Measurements from ENCODE around the gene ASB6.
"Not testable (repeated sequence)": the region's sequence is repeated elsewhere in the genome, so short reads cannot be mapped to it uniquely, and the experiment has no call there.

The ASB6 gene

DNA sequence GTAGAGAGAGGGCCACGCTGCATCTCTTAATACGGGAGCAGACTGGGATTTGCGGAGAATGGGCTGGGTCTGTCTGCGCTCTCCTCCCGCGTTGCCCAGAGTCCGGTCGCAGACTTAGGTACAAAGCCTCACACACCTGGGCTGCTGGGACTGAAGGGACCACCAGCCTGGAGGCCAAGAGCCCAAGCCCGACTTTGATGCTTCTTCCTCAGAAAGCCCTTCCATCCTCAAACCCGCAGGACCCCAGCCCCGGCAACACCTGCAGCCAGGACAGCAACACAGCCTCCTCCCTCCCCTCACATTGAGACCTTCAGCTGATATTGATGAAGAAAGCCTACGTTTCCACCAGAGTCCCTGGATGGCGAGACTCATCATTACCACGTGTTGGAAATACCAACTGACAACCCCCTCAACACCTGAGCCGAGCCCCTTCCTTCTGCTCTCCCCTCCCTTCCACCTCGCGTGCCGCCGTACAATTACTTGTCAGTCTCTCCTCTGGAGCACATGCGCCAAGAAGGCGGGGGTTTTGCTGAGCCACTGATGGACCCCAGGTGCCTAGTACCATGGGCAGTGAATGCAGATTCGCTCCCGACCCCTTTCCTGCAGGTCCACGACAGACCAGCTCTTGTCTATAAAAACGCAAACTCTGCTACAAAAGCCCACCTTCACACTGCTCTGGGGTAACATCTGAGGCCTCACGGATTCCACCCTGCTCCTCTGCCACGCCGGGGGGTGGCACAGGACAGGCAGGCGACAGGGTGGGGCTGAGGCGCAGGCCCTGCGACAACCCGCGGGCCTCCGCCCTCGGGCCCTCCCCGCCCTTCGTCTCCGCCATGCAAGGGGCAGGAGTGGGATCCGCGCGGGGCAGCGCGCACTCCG, 841 bp downstream of the ASB6 start:
- DNase-seq = no peak

DNA sequence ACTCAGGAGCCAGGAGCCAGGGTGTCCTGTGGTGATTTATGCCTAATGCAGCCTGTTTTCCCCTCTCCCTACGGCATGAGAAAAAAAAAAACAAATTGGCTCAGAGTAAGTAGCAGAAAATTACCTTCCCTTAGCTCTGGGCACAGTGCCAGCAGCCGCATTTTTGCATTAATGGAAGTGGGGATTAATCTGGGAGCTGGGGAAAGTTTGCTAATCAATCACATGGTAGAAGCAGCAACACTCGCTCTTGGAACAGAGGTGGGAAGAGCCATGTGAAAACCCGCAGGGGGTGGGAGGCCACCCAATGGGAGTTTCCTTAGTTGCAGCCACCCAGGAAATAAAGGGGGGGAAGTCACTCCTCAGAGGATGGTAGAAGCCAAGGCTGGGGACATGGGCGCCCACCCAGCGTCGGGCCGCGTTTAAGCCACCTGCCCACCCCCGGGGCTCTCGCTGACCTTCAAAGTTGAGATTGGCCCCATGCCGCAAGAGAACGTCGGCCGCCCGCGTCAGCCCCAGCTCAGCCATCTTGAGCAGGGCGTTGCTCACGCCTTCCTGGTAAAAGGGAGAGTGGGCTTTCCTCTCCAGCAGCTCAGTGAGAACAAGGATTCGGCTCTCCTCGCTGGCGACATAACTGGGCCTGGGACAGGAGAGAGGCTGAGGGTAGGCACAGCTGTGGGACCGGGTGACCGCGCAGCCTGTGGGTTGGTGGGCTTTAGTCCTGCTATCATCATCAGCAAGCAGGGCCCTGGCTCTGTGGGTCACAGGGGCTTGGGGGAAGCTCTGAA, 1.7 kb downstream of the ASB6 start:
- DNase-seq = no peak

DNA sequence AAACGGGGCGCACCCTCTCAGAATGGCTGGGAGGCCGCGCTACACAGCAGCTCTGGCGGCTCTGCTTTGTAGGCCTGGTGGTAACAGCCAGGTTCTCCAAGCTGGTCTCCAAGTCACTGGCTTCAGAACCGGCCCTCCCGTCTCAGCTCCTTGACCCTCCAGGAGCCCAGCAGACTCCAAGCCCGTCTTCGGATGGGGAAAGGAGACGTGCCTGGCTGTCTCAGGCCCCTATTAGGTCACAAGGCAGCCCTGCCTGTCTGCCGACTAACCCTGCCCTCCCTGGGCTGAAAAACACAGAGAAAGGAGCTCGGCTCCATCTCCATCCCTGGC, 2.2 kb downstream of the ASB6 start:
- DNase-seq = no peak

DNA sequence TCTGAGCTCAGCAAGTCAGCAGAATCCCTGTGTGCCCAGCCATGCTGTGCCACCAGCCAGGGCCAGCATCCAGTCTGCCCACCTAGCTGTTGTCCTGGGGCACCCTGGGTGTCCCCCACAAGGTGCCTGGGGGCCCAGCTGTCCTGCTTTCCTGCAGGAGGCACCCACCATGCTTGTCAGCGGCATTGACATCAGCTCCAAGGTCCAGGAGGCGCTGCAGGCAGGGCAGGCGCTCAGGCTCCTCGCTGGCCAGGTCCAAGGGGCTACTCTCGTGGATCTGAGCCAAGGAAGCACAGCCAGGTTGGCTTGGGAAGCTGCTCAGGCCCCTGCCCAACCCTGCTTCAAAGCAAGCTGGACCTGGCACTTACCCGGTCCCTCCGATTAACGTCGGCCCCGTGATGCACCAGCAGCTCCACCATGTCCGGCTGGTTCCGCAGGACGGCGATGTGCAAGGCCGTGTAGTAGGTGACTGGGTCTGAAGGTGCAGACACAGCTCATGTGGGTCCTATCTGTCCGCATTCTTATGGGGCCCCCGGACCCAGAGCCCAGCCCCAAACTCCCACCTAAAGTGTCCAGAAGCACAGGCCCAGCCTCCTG, 2.8 kb downstream of the ASB6 start:
- no peak for DNase-seq

DNA sequence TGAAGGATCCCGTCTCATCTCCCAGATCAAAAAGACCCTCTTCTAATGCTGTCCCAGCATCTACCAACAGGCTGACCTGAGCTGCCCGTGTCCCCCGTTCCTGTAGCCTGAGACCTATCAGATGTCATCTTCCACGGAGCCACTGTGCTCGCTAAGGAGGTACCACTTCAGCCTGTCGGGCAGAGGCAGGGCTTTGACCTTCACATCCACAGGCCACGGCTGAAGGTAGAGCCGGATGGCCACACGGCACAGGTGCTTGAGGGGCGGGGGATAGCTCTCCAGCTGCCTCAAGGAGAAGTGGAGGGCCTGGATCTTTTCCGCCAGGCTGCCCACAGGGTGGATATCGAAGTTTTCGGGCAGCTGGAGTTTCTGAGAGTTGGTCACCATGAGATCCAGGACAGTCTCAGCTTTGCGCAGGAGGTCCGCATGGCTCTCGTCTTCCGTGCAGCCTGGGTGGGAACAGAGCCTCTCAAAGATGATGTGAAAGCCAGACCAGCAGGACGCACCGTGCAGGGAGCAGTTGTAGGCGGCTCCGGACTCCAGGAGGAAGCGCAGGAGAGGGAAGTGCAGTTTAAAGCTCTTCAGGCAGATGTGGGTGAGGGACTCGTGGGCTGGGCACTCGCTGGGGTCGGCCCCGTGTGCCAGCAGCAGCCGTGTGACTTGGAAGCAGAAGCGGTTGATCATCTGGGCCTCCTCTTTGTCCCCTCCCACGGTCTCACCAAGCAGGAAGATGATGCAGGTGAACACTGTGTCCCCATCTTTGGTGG, 4.1 kb downstream of the ASB6 start:
- no peak for DNase-seq

DNA sequence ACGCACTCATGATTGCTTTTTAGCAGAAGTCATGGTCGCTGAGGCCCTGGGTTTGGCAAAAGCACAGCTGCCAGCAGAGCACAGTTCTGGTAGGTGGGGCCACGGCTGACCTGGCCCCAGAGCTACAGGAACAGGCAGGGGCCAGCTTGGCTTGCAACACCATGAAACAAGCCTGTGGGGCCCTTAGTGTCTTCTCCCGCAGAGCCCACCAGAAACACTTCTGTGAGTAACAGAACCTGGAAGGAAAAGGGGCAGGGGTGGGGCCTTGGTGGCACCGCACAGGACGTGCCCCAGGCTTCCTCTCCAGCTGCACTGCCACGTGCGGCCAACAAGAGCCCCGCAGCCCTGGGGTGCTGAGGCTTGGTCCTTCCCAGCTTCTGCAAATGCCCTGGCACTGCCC, 4.8 kb downstream of the ASB6 start:
- DNase-seq = no peak

DNA sequence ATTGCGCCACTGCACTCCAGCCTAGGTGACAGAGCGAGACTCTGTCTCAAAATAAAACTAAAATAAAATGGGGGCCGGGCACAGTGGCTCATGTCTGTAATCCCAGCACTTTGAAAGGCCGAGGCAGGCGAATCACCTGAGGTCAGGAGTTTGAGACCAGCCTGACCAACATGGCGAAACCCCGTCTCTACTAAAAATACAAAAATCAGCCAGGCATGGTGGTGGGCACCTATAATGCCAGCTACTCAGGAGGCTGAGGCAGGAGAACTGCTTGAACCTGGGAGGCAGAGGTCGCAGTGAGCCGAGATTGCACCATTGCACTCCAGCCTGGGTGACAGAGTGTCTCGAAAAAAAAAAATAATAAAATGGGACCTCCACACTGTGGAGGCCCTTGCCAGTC, 5.6 kb downstream of the ASB6 start:
- not testable (repeated sequence) for DNase-seq

DNA sequence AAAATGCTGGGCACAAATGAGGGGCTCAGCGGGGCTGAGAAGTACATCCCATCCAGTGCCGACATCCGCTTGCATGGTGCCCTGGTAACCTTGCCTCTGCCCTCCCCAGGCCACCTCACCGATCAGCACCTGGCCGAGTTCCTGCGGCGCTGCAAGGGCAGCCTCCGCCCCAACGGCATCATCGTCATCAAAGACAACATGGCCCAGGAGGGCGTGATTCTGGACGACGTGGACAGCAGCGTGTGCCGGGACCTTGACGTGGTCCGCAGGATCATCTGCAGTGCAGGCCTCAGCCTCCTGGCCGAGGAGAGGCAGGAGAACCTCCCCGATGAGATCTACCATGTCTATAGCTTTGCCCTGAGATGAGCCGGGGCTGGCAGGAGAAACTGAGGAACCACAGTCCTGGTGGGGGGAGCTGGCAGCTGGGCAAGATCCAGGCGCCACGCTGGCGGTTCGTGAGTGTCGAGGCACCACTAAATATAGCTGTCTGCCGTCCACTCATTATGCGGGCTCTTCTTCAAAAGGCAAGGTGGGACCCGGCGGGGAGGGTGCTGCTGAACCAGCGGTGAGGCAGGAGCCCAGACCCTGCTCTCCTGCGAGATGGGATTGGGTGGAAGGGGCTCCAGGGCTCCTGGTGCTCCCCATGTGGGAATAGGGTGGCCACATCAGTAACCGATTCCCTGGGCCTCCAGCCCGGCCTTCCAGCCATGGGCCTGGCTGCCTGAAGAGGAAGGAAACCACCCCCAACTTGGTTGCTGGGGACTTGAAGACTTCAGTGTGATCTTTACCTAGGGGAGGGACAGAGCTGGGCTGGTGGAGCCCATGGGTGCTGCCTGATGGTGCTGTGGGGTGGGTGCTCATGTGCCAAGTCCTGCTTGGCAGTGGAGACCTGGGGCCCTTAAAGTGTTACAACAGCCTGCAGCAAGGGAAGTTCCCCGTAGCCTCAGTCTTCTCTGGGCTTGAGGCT, 6.6 kb downstream of the ASB6 start:
- no peak for DNase-seq

DNA sequence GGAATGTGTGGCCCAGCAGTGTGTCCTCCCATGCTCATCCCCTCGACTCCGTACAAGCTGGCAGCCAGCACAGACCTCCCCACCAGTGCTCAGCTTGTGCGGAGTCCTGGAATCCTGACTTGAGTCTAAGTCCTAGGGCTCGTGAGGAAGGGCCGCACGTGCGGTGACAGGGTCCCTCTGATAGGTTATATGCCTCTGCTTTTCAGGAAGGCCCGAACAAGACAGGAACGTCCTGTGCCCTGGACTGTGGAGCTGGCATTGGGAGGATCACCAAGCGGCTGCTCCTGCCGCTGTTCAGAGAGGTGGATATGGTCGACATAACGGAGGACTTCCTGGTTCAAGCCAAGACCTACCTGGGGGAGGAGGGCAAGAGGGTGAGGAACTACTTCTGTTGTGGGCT, 8.1 kb downstream of the ASB6 start:
- DNase-seq = no peak

DNA sequence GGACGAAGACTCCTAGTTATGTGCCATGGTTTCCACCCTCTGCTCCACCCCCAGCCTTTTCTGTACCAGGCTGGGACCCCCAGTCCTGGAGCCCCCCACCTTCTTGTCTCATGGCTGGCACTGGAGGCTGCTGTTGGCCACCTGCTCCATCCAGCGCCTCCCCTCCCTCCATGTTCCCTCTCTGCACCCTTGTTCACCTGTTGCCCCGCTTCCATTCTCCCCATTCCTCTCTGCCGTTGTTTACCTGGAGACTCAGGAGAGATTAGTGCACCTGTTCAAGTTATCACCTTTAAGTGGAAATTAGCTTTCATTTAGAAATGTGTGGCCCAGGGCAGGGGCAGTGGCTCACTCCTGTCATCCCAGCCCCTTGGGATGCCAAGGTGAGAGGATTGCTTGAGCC, 8.7 kb downstream of the ASB6 start:
- DNase-seq = no peak

DNA sequence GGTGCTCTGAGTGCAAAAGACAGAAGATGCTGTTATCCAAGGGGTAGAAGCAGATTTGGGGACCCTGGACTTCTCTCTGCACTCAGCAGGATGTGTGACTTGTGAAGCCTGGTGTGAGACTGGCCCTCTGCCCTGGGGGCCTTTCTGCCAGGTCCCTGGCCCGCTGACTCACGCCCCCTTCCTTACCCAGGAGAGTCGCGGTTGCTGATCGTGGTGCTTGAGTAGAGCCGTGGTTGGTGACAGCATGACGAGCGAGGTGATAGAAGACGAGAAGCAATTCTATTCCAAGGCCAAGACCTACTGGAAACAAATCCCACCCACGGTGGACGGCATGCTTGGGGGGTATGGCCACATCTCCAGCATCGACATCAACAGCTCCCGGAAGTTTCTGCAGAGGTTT, 9.5 kb downstream of the ASB6 start:
- no peak for DNase-seq

DNA sequence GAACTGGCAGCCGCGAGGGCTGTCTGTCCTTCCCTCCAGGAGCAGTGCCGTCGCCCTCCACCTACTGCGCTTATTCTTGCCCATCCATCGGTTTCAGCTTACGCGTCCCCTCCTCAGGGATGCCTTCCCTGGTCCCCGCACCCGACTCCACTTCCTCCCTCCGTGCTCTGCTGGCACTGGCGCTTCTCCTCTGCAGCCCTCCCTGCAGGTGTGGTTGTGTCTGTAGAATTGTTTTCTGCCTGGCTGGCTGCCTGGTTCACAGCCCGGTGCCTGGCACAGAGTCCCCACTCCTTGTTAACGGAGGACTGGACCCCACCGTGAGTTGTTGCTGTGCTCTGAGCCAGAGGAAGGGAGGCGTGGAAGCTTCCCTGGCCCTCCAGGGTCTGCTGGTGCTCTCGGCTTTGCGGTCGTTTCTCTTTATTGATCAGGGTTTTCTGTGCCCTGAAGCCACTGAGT, 10.2 kb downstream of the ASB6 start:
- DNase-seq = no peak

DNA sequence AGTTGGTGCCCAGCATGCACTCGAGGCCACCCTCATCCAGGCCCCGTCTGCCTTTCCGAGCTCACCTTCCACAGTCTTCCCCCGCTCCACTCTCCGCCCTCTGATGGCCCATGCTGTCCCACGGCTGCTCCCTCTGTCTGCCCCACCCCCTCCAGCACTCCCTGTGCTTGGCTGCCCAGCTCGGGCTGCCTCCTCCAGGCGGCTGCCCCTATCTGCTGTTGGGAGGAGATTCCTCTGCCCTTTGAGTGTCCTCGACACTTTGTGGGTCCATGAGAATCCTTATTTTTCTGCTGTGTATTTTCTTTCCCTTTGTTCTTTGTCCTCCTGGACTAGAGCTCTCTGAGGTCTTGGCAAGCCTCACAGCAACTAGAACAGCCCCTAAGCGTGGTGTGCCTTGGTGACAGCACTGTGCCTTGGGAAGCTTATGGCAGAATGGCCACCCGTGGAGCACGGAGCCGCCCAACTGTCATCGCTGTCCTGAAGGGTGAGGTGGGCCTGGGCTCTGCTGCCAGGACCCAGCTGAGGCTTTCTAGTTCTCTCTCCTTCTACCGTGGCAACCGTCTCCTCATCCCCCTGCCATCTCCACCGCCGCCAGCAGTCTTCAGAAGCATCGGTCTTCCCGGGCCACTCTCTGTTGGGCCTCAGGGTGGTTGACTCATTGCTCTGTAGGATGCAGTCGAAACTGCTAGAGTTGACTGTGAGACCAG, 10.8 kb downstream of the ASB6 start:
- DNase-seq = no peak

DNA sequence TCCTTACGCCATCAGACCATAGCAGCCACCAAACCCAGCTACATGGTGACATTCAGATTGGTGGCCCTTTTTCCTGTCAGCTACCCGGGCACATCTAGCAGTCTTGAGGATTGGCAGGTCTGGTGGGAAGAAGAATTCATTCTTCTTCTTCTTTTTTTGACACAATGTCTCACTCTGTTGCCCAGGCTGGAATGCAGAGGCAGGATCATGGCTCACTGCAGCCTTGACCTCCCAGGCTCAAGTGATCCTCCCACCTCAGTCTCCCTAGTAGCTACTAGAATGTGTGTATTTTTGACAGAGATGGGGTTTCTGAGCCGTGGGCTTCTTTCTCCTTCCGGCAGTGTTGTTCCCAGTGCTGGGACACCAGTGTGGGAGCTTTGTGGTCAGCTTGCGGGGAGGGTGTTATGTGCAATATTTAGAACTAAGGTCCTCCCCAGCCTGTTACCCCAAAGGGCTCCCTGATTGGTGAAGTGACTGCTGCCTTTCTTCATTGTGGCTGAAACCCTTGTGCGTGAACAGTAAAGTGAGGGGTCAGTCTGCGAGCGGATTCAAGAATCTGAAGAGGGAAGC, 12.6 kb downstream of the ASB6 start:
- no peak for DNase-seq

DNA sequence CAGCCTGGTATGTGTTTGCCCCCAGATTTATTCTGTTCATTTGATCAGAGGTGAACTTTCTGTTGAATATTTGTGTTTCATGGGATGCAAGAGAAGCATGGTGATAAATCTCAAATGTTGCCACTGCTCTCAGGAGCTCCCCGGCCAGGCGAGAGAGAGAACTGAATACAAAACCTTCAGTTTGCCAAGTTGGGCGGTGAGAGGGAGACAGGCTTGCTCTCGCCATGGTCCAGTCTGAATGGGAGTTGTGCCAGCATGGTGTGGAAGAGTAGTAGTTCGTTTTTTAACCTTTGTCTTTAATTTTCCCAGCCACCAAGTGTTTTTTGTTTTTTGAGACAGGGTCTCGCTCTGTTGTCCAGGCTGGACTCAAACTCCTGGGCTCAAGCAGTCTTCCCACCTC, 13.2 kb downstream of the ASB6 start:
- no peak for DNase-seq

DNA sequence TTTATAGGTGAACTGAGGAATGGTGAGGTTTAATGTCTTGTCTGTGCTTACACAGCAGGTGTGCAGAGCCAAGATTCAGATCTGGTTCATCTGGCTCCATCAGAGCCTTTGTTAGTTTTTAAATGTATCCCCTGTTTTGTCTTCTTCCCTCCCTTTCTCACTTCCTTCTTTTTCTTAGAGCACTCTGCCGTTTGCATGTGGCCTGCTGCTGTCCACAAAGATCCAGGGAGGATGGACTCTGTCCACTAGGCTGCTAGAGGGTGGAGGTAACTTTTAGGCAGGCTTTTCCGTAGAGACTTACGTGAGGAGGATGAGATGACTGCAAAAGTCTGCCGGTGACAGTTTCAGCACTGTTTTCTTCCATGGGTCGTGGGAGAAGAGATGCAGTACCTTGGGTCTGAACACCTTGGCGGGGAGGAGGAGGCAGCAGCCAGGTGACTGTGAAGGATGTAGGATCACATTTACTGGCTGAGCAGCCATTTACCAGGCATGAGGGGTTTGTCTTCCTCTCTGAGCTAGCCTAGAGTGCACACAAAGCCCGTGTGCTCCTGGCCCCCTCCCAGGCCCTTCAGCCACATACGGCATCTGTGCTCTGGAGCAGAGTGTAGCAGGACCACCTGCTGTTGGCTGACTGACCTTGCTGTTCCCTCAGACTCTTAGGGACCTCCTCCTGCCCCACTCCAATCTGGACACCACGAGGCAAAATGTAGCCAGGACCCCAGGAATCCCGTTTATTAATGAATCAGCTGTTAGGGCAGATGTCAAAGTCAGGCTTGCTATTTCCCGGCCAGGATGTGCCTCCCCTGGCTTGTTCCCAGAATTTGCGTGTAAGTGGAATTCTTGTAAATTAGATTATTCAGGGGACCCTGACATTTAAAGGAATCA, 14.2 kb downstream of the ASB6 start:
- no peak for DNase-seq

DNA sequence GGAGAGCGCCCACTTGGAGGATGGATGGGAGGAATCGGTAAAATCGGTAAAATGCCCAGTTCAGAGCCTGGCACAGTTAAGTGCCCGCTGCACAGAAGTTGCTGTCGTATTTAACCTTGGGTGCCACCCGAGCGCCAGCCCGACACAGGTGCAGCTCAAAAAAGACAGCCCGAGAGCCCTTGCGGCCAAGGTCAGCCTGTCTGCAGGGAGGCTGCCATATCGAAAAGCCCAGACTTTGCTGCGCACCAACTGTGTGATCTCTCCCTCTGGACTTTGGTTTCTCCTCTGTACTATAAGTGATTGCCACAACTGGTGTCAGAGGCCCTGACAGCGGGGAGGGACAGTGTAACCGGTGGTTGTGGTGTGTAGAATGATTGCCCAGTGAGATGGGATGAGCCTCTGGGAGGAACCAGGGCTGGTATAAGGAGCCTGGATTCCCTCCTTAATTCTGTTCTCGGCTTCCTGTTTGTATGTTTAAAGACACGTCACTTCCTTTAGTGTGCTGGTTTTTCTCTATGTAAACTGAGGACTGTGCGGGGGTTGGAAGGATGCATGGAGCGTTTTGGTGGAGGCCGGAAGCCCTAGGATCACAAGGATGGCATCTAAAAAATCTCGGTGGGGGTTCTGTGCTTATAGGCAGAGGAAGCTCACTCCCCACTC, 15.2 kb downstream of the ASB6 start:
- DNase-seq = peak; percentile 37

DNA sequence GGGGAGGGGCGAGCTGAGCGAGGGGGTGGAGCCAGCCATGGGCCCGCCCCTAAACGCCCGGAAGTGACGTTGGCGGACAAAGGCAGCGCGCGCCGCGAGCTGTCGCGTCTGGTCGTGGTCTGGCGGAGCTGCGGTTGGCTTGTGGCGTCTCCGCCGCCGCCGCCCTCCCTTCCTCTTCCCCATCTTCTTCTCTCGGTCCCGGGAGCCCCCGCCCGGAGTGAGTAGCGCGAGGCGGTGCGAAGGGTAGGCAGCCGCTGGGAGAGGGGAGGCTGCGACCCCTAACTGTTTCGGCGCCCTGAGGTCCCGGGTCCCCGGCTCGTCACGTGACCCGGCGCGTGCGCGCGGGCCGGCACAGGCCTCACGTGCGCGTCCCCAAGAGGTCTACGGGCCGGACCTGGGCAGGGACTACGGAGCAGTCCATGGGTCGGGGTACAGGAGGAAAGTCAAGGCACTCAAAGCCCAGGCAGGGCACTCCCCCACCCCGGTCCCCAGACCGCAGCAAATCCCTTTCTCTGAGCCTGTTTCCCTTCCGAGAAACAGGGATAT, 15.8 kb downstream of the ASB6 start, which contains the start of gene NTMT1:
Gene NTMT1, plus strand, starts transcription at position 85 of the 546 bp plus-strand sequence. CDS start 6,541 bp downstream, outside the sequence.
- DNase-seq = peak; percentile 90

DNA sequence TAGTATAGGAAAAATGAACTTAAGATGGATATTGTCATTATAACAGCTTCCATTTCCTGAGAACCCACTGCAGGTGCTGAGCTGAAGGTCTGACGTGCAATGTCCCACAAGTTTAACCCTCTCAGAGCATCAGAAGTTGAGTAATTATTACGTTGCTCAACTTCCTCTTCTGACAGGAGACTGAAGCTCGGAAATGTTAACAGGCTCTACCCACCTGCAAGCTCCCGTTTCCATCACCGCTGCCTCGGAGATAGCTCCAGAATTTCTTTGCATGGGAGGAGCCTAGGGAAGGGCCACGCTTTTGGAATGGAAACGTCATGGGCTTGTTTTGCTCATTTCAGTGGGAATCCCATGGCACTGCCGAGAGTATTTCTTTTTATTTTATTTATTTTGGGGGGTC, 17.0 kb downstream of the ASB6 start:
- no peak for DNase-seq
